ACHN (cell line): ENCODE results near the gene KCNMA1.

Experiments
- DNase-seq: peaks from one replicate; pipeline ENCODE4 v3.0.0-alpha.2; 2015
- in situ Hi-C: cut with HindIII; loops from 2 replicates; pipeline ENCODE4 v1.10.0; 2017; ENCODE audit warnings: low sequenced_read_pairs, low pct_ligation_motif_present, low pct_unique_long_range_greater_than_20kb

KCNMA1 gene

DNA sequence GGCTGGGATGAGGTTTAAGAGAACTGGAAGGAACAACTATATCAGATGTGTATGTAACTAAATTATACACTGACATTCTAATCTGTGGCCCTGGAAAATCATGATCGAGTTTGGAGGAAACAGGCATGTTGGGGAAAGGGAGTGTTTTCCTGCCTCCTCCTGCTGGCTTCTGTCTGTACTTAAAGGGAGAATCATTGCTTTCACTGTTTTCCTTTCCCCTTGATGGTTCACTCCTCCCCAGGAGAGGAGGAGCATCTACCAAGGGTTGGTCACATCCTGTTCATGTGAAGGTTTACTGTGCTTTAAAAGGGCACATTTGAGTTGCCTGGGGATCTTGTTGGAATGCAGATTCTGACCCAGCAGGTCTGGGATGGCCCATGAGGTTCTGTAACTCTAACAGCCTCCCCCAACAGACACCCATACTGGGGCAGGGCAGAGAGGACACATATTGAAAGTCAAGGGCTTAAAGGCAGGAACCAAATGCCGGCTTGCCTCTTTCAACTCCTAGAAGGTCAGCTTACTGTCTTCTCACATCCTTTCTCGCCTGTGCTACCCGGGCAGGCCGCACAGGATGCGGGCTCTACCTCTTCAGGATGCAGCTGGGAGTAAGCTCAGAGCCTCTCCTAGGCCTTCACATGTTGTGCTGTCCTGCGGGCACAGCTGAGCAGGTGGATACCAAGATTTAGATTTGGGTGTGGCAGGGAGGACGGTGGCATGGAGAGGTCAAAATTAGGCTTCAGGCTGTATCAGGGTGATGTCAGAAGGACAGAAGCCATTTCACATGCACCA is 694.8 kb downstream of the KCNMA1 start:
- in situ Hi-C loops: no loop called here
- no peak for DNase-seq

DNA sequence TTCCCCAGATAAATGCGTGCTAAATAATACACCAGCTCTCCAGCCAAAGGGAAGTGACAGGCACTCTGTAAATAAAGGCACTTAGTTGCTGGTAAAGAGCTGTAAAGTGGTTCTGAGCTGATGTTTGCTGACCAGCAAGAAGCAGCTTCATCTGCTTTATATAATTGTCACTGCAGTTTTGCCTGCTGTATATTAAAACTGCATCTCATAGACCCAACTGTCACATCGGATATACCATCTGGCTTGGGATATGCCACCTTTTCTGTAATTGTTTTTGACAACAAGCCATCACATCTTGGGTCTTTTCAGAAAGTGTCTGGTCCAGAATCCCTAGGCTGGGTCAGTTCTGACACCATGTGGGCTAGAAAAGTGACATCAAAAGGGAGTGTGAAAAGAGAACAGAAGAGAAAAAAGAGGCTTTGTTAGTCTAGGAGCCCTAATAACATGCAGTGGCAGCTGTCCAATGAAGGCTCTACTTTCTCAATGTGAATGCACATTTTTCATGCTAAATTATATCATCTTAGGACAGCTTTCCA is 697.6 kb downstream of the KCNMA1 start:
- DNase-seq: no peak
- in situ Hi-C loops: no loop called here

DNA sequence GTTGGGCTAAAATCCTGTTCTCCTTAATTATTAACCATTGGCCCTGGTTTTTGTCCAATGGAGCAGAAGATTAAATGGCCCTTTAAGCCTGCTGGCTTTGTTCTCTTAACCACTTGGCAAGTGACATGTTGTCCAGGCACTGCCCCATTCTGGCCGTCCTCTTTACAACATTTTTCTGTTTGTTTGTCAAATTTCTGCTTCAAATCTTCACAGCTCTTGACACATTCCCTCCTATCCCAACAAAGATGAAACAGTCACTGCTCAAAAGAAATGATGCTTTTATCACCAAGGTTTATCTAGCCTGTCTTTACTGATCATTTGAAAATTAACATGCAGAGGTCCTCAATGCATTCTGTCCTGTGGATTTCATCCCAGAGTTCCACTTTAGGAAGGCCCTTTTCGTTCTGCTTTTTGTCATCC is 700.4 kb downstream of the KCNMA1 start:
- in situ Hi-C loops: no loop called here
- no peak for DNase-seq

GRCh38 chr10:76935941-76936613 is 701.5 kb downstream of the KCNMA1 start:
- no peak for DNase-seq
- in situ Hi-C loops: no loop called here

DNA sequence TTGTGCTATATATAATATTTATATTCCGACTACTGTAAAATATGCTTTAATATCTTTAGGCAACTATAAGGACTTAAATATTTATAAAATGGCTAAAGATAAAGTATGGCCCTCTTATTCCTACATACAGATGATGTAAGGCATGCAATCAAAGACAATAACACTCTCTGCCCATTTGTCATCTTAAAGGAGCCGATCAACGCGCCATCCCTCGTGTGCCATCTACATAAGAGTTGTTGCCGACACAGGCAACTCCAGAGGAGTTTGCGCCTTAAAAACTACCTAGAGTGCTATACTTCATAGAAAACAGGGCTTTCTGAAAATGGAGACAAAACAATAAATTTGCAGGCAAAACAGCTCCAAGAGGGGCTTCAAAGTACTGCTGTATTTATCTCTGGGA is 709.0 kb downstream of the KCNMA1 start:
- no peak for DNase-seq
- in situ Hi-C loops: no loop called here

- DNase-seq: no peak
These were observed 711.8 kb downstream of the KCNMA1 start for GRCh38 chr10:76925636-76926405.

DNA sequence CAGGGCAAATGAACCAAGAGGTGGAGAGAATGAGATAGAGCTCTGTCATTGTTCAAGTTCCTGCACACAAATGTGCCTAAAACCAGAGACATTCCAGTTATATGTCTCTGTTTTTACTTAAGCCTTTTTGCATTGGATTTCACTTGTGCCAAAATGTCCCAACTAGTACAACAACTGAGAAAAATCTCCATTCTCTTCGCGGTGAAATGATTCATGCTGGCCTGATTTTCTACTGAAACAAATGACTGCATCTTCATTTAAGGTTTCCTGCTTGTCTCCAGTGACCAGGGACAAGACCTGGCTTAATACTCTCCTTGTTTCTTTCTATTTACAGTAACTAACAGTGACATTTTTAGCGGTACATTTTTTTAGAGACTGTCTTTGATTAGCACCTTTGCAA is 714.9 kb downstream of the KCNMA1 start:
- in situ Hi-C loops: no loop called here

More at GRCh38 chr10:76925636-76926405, 711.8 kb downstream of the KCNMA1 start:
- in situ Hi-C loops: no loop called here

GRCh38 chr10:76921383-76922010 is 716.1 kb downstream of the KCNMA1 start:
- in situ Hi-C loops: no loop called here
- no peak for DNase-seq

More for the DNA sequence above, 714.9 kb downstream of the KCNMA1 start:
- DNase-seq: no peak

DNA sequence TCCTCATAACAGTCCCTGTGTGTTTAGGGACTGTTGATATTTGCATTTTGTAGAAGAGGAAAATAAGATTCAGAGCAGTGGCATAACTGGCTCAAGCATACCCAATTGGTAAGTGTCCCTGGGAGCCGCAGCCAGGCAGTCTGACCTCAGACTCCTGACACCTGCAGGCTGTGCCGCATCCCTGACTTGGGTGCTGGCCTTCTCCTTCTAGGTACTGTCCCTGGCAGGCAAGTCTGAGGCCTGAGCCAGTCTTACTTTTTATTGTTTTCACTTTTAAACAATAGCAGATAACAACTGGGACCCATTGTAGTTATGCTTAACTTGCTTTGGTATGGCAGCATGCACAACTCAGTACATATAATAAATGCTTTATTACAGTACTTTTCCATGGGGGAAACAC is 717.0 kb downstream of the KCNMA1 start:
- DNase-seq: no peak
- in situ Hi-C loops: no loop called here

- in situ Hi-C loops: no loop called here
- DNase-seq: no peak
These were observed 719.5 kb downstream of the KCNMA1 start for GRCh38 chr10:76918106-76918505.

GRCh38 chr10:76917071-76917470 is 720.5 kb downstream of the KCNMA1 start:
- DNase-seq: no peak
- in situ Hi-C loops: no loop called here

GRCh38 chr10:76916536-76916935 is 721.1 kb downstream of the KCNMA1 start:
- in situ Hi-C loops: no loop called here
- no peak for DNase-seq

GRCh38 chr10:76915316-76915715 is 722.3 kb downstream of the KCNMA1 start:
- no peak for DNase-seq
- in situ Hi-C loops: no loop called here

DNA sequence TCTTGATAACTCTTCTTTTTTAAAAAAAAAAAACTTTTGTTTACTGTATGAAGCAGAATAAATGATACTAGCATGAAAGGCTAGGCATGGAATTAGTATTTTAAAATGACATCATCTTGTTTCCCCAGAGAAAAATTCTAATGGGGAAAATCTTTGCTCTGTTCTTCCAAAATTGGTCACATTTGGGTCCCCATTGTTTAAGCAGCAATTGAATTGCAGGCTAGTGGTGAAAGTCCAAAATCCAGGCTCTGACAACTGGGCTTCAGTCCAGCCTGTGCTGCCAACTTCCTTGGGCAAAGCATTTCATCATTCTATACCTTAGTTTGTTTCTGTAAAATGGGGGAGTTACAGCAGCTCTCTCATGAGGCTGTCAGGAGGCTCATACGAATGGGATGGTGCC is 726.4 kb downstream of the KCNMA1 start:
- DNase-seq: no peak
- in situ Hi-C loops: no loop called here

GRCh38 chr10:76910184-76910962 is 727.2 kb downstream of the KCNMA1 start:
- DNase-seq: no peak
- in situ Hi-C loops: no loop called here

GRCh38 chr10:76906256-76906655 is 731.4 kb downstream of the KCNMA1 start:
- in situ Hi-C loops: no loop called here
- DNase-seq: no peak

DNA sequence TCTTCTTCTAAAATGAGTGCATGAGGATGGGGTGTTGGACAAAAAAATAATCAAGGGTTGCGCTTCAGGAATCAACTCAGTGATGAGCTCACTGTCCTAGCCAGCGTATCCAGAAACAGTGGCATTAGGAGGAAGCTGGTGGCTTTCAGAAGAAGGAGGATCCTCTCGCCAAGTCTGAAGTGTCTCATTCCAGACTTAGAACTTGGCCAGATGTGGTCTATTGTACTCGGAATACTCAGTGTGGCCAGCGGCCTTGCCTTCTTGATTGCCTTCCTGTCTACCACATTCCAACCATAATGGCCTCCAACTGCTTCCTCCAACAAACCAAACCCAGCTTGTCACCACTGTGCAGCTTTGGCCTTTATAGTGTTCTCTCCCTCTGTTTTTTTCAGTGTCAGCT is 732.4 kb downstream of the KCNMA1 start:
- in situ Hi-C loops: no loop called here
- no peak for DNase-seq

DNA sequence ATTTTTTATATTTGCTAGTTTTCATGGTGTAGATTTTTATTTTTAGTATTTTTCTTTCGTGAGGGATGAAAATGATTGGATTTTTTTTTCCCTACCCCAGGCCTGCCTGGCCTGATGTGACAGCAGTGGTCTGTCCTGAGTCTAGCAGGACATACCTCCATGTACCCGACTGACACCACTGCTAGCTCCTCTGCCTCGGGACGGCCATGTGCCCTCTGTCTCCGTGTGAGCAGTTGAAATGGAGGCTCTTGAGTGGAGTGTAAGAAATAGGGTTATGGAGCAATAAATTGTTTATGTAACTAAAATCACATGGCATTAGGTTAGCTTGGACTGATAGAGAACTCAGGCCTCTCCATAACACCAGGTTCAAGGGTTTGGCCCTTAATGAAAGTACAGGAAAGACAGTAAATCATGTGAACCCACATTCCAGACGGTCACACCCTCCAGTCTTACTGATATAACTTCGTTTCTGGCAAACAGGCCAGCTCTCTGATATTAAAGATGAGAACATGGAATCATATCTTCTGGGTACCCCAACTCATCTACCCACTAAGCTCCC is 734.1 kb downstream of the KCNMA1 start:
- DNase-seq: no peak
- in situ Hi-C loops: no loop called here
